Renal cortex interstitium (tissue), 11 donors: ENCODE measurements around the gene ZNF200. TPM values are rescaled to one million over a fixed set of nuclear protein-coding genes. Genes with fewer than 3 reads are reported as not detected.

Experiments
- DNase-seq, 11 donors: peaks; one replicate each; pipeline ENCODE4 v3.0.0-alpha.2; 2013; ENCODE audit warnings: low read depth in 9 of 11, low spot score in 4 of 11; ENCODE audit errors: extremely low read depth in 1 of 11
- polyA plus RNA-seq, 3 donors: library from polyadenylated mRNA; unstranded; fragments of 120-200 nt; gene quantifications; one replicate each; pipeline ENCODE4 v1.2.1, GENCODE V29; 2013; ENCODE audit not compliant: insufficient read length in 3 of 3

Gene ZNF200
- polyA plus RNA-seq, 3 donors: 12.4 to 15.7 (median 14.9) TPM

GRCh38 chr16:3262517-3262916 lies 27.6 kb upstream of the ZNF200 start:
- DNase-seq: no peak

- no peak for DNase-seq
Observed at GRCh38 chr16:3259836-3260235, 24.9 kb upstream of the ZNF200 start.

GRCh38 chr16:3256866-3257465 lies 22.0 kb upstream of the ZNF200 start:
- no peak for DNase-seq

DNA sequence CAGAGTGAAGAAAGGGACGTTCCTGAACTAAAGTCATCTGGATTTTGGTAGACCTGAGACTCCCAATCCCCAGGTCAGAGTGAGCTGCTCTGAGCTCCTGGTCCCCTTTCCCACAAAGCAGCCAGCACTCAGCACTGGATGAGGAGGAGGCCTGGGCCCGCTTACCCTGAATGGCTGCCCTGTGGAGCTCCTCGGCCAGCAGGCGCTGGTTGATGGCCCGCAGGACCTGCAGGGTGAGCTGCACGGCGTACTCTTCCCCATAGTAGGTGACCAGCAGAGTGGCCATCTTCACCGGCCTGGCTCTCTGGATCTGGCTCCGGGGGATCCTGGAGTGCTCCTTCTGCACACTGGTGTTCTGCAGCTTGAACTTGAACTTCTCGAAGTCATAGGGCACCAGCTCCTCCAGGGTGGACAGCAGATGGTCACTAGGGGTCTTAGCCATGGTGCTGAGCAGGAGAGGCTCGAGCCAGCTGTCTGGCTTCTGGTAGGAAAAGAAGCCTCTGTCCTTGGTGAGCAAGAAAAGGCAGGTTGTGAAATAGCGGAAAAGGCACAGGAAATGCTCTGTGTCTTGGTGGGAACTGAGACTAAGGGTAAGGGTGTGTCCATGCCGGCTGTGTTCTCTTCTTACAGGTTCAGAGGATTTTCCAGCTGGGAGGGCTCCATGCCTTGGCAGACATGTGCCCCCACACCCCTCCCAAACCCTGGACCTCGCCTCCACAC lies 21.3 kb upstream of the ZNF200 start, which contains the start of gene MEFV:
TSS of gene MEFV (minus strand) at position 488 of the 720 bp plus-strand sequence. CDS start at position 442, 46 bp downstream.
- DNase-seq: no peak

- DNase-seq: no peak
Observed at GRCh38 chr16:3254309-3254708, 19.4 kb upstream of the ZNF200 start.

- DNase-seq: no peak
Observed at GRCh38 chr16:3252967-3253366, 18.0 kb upstream of the ZNF200 start.

DNA sequence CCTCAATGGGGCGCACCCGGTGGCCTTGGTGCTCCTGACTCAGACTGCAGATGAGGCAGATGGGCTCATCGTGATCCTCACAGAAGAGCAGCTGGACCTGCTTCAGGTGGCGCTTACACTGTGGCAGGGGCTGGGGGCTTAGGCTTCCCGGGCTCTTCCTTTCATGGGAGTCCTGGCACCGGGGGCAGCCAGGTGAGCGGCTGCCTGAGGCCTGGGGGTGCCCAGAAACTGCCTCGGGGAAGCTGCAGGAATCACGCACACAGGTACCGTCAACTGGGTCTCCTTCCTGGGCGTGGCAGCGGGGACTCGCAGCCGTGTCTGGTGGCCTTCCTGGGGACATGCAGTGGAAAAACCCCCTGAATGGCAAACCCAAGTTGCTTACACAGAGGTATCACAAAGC lies 14.5 kb upstream of the ZNF200 start:
- DNase-seq: no peak

DNA sequence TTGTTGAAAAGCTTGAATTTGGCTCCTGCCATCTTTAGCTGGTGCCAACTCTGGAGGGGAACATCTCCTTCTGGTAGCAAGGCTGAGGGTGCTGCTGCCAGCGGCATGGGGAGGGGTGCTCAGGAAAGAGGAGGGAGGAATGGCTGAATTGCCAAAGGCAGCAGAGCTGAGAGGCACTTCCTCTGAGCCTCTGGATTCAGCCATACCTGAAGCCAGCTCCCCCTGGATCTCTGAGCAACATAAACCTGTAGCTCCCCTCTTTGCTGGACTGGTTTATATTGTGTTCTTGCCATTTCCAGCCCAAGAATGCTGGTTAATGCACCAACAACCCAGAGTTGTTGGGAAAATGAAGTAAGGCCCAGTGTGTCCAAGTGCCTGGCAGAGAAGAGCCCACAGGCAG lies 14.1 kb upstream of the ZNF200 start:
- DNase-seq: no peak

- no peak for DNase-seq
Observed at GRCh38 chr16:3248596-3248995, 13.6 kb upstream of the ZNF200 start.

DNA sequence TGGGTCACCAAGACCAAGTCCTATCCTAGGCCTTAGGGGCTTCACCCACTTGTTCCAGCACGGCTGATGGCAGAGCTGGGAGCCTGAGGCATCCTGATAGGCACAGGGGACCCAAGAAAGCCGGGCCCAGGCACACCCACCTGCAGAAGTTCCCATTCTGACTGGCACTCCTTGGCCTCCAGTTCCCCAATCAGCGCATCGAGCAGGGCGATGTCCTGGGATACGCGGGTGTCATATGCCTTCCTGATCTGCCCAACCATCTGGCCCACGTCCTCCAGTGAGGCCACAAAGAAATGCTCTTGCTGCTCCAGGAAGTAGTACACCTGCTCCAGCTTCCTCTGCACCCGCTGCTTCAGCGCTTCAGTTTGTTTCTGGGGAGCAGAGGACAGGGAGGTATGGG lies 11.9 kb upstream of the ZNF200 start:
- no peak for DNase-seq

DNA sequence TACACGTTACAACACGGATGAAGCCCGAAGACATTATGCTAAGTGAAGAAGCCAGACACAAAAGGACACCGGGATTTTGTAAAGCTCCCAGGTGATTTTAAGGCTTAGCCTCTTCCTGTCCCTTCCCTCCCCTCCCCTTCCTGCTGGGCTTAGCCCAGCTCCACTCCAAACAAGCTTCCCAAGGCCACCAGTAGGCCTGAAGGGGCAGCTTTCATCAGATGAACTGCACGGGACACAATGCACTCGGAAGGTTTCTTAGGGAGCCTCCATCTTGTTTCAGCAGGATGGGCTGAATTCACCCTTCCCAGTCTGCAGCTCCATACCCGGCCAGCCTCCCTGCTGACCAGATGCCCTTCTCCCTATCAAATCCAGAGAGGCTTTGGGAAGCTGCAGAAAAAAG lies 11.0 kb upstream of the ZNF200 start:
- DNase-seq: no peak

GRCh38 chr16:3243882-3244281 lies 8.9 kb upstream of the ZNF200 start:
- DNase-seq: no peak

GRCh38 chr16:3242709-3243108 lies 7.8 kb upstream of the ZNF200 start:
- DNase-seq: no peak

- DNase-seq: no peak
Observed at GRCh38 chr16:3241761-3242160, 6.8 kb upstream of the ZNF200 start.

DNA sequence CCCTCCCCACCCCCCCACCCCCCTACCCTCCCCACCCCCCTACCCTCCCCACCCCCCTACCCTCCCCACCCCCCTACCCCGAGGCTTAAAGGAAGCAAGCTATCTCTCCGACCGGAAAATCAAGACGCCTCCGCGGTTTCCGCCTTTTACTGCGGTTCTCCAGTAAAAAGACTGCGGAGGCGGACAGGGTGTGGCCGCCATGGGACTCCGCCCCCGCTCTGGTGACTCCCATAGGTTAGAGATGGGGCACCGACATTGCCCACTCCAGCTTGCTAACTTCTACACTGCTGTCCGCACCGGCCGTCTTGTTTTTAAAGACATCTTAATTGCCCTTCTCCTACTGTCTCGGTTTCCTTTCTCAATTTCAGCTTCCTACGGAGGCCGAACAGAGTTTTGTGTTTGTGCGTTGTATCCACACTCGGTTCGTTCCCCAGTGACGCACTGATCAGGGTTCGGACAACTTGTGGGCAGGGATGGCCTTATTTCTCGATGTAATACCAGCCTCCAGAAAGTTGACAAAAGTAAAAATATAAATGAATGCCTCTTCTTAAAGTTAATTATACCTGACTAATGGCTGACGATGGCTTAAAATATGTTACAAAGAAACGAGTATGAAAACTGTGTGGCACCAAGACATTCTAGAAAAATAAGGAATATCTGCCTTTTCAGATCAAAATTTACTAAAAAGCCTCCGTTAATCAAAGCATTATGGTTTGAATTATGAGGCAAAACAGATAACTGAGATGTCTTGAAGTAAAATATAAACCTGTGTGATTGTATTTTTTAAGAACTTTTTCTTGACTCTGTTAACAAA lies 1.1 kb upstream of the ZNF200 start:
- DNase-seq: no peak

- no peak for DNase-seq
Observed at GRCh38 chr16:3234543-3234856, 458 bp downstream of the ZNF200 start.

DNA sequence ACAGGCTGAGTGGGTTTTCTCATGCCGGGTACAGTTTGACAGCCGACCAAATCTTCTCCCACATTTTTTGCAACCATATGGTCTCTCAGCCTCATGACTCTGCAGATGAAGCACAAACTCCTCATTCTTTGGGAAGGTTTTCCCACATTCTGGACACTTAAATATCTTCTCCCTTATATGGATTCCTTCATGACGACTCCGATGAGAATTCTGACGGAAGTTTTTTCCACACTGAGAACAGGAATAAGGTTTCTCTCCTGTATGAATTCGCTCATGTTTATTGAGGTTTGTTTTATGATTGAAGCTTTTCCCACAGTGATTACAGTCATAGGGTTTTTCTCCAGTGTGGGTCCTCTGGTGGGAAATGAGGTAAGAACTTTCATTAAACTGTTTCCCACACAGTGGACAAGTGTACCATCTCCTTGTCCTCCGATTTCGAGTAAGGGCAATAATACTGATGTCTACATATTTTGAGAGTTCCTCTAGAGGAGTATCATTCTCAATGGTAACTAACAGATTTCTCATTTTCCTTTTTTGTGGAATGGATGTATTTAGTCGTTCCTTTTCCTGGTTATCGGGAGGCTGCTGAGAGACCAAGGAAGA lies 10.9 kb downstream of the ZNF200 start:
- no peak for DNase-seq

- DNase-seq: no peak
Observed at GRCh38 chr16:3220839-3221238, 14.1 kb downstream of the ZNF200 start.

DNA sequence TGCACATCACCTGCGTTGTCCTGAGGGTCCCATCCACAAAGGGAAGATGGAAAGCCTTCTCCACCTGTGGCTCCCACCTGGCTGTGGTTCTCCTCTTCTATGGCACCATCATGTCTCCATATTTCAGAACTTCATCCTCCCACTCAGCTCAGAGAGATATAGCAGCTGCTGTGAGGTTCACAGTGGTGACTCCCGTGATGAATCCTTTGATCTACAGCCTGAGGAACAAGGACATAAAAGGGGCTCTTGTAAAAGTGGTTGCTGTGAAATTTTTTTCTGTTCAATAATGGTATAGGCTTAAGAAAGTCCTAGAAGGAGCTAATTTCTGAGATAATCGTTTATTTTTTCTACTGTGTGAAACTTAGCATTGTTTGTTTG lies 18.7 kb downstream of the ZNF200 start:
- DNase-seq: no peak
